OCI-LY7 (cell line): ENCODE data around the gene ARHGEF12. TPM values are rescaled to one million over a fixed set of nuclear protein-coding genes. Genes with fewer than 3 reads are reported as not detected.

ENCODE experiments used
- BruUV-seq: library from RNA; stranded (reverse); fragments of 400-500 nt; replicated peaks from 2 replicates; lab custom pipeline; 2021; lab: Mats Ljungman, UMichigan
- CTCF ChIA-PET: fragments of 300-600 bp; sonication (Branson Sonifier 250); formaldehyde crosslinking; loops from one replicate; lab custom pipeline; 2022; ENCODE audit warnings: antibody characterized with exemption; ENCODE audit not compliant: unreplicated experiment; lab: Charles Lee
- POLR2A ChIA-PET: fragments of 300-600 bp; sonication (Branson Sonifier 250); formaldehyde crosslinking; loops from one replicate; lab custom pipeline; 2022; ENCODE audit warnings: antibody characterized with exemption; lab: Charles Lee
- DNase-seq: peaks from one replicate; pipeline ENCODE4 v3.0.0-alpha.2; 2015; ENCODE audit warnings: low spot score
- H2AFZ ChIP-seq: fragments of 200-600 bp; sonication (generic), shearing (Covaris generic); 2 replicates; pipeline ENCODE4 v1.6.1; 2014; ENCODE audit warnings: mild to moderate bottlenecking, antibody characterized with exemption, low read length, moderate library complexity
- H3K27ac ChIP-seq: fragments of 200-600 bp; sonication (generic); 2 replicates; pipeline ENCODE4 v1.5.1; 2014; ENCODE audit warnings: mixed run types, low read depth, mild to moderate bottlenecking, moderate library complexity, low read length, inconsistent platforms; ENCODE audit not compliant: poor library complexity, severe bottlenecking
- H3K36me3 ChIP-seq: fragments of 200-600 bp; sonication (generic); 2 replicates; pipeline ENCODE4 v1.6.1; 2014; ENCODE audit warnings: mild to moderate bottlenecking, antibody characterized with exemption, low read length, moderate library complexity, mixed read lengths; ENCODE audit not compliant: insufficient read depth
- H3K4me1 ChIP-seq: fragments of 200-600 bp; sonication (generic); 2 replicates; pipeline ENCODE4 v1.5.1; 2014; ENCODE audit warnings: mild to moderate bottlenecking, low read length; ENCODE audit not compliant: insufficient read depth, poor library complexity, severe bottlenecking
- H3K4me2 ChIP-seq: fragments of 200-600 bp; sonication (generic); 2 replicates; pipeline ENCODE4 v1.6.1; 2014; ENCODE audit warnings: mild to moderate bottlenecking, low read length
- H3K4me3 ChIP-seq: fragments of 200-600 bp; sonication (generic); 2 replicates; pipeline ENCODE4 v1.5.1; 2014; ENCODE audit warnings: mild to moderate bottlenecking, low read depth, low read length; ENCODE audit not compliant: poor library complexity, severe bottlenecking
- H3K79me2 ChIP-seq: fragments of 200-600 bp; sonication (generic); 2 replicates; pipeline ENCODE4 v1.6.1; 2016; ENCODE audit warnings: low read depth, mild to moderate bottlenecking, low read length, moderate library complexity, mixed read lengths; ENCODE audit not compliant: insufficient read depth
- H3K9me2 ChIP-seq: fragments of 200-600 bp; sonication (generic); 2 replicates; pipeline ENCODE4 v1.6.1; 2016; ENCODE audit warnings: mild to moderate bottlenecking, low read length, mixed read lengths; ENCODE audit not compliant: insufficient read depth
- H3K9me3 ChIP-seq: fragments of 200-600 bp; sonication (generic); 2 replicates; pipeline ENCODE4 v1.6.1; 2014; ENCODE audit warnings: mild to moderate bottlenecking, mixed run types, low read length, mixed read lengths
- H4K20me1 ChIP-seq: fragments of 200-600 bp; sonication (generic); 2 replicates; pipeline ENCODE4 v1.6.1; 2014; ENCODE audit warnings: mild to moderate bottlenecking, antibody characterized with exemption, low read length, moderate library complexity, mixed read lengths; ENCODE audit not compliant: insufficient read depth
- EZH2phosphoT487 ChIP-seq: fragments of 200-600 bp; sonication (generic); IDR thresholded peaks from 2 replicates; pipeline ENCODE4 v1.6.1; 2018; ENCODE audit warnings: low read depth, borderline replicate concordance, mild to moderate bottlenecking, mixed run types, antibody characterized with exemption, low read length, moderate library complexity, mixed read lengths
- intact Hi-C: fragments of 100-400 bp; cut with micrococcal nuclease; formaldehyde crosslinking; loops from one replicate; pipeline ENCODE4 v1.10.0; 2022; ENCODE audit not compliant: unreplicated experiment
- total RNA-seq, 2 experiments: library from RNA; depleted of rRNA in 1 of 2; stranded (reverse); fragments of >200 nt in 1 of 2; shearing (Covaris generic) in 1 of 2; gene quantifications; 2 replicates each; pipeline ENCODE4 v1.2.3, GENCODE V29; 2014 to 2022
- TF ChIP-seq, protein P1 (sequence below): fragments of 200-600 bp; sonication (generic); conservative IDR thresholded peaks from 2 replicates; pipeline ENCODE4 v1.5.1; 2014; ENCODE audit warnings: mild to moderate bottlenecking, antibody characterized with exemption, low read length, moderate library complexity, mixed read lengths

The ARHGEF12 gene
- total RNA-seq, 2 experiments from 2014 or later = 16.1 to 31.8 TPM

DNA sequence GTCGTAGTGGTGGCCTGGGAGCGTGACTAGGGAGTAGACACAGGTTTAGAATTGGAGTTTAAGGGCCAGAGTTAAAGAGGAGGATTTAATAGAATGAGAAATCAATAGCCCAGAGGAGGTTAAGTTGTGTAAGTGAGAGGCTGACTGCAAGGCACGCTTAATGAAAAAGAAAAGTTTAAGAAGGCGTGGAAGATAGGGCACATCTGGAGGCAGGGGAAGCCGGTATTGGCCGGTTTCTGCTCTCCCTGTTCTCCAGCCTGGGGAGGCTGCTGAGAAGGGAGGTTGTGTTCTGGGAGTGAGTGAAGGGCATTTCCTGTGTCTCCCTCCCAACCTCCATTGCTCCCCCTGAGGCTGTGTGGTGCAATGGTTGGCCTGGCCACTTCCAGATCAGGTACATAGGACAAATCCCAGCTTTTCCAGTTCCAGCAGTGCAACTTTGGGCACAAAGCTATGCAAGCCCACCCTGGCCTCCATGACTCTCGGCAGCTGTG lies 181.6 kb downstream of the ARHGEF12 start:
- CTCF ChIA-PET = no interaction called here
- no peak overlapping the region for H3K4me2 ChIP-seq
- intact Hi-C loops = no loop called here

DNA sequence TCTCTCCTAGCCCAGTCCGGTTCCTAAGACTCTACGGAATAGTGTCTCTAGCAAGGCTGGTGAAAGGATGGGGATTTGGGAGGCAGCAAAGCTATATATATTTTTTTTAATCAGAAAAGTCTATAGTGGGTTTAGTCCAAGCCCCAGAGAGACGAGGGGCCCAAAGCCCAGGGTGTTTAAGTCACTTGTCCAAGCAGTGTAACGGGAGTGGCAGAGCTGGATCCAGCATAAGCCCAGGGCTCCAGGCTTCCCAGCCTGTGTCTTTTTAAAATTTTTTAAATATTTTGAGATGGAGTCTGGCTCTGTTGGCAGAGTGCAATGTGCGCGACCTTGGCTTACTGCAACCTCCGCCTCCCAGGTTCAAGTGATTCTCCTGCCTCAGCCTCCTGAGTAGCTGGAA lies 182.1 kb downstream of the ARHGEF12 start:
- H3K4me3 ChIP-seq = no peak overlapping the region
- intact Hi-C loops = no loop called here
- H3K4me1 ChIP-seq = no peaks in the 10 kb centered on the region
- ChIA-PET CTCF (no interaction called here), POLR2A (interaction anchor here (0.9 kb wide), 1 partner anchor 409 kb away, joined by 3 read pairs; no protein-coding TSS in a partner anchor)
- H3K9me3 ChIP-seq = no peaks in the 10 kb centered on the region
- no peak overlapping the region for H3K27ac ChIP-seq
- no peak overlapping the region for H2AFZ ChIP-seq
- no peaks in the 10 kb centered on the region for H4K20me1 ChIP-seq
- H3K79me2 ChIP-seq = no peaks in the 10 kb centered on the region
- DNase-seq = no peak
- TF ChIP-seq EZH2phosphoT487 = no peak
- TF ChIP-seq, protein P1, sequence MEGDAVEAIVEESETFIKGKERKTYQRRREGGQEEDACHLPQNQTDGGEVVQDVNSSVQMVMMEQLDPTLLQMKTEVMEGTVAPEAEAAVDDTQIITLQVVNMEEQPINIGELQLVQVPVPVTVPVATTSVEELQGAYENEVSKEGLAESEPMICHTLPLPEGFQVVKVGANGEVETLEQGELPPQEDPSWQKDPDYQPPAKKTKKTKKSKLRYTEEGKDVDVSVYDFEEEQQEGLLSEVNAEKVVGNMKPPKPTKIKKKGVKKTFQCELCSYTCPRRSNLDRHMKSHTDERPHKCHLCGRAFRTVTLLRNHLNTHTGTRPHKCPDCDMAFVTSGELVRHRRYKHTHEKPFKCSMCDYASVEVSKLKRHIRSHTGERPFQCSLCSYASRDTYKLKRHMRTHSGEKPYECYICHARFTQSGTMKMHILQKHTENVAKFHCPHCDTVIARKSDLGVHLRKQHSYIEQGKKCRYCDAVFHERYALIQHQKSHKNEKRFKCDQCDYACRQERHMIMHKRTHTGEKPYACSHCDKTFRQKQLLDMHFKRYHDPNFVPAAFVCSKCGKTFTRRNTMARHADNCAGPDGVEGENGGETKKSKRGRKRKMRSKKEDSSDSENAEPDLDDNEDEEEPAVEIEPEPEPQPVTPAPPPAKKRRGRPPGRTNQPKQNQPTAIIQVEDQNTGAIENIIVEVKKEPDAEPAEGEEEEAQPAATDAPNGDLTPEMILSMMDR = no peak
- no peak overlapping the region for H3K4me2 ChIP-seq
- no peaks in the 10 kb centered on the region for H3K36me3 ChIP-seq
- BruUV-seq = no TSS peak
- H3K9me2 ChIP-seq = no peaks in the 10 kb centered on the region

More for the DNA sequence above, 181.6 kb downstream of the ARHGEF12 start:
- H3K9me2 ChIP-seq = no peaks in the 10 kb centered on the region
- no TSS peak for BruUV-seq
- no peak overlapping the region for H2AFZ ChIP-seq
- no peaks in the 10 kb centered on the region for H3K9me3 ChIP-seq
- no peak overlapping the region for H3K27ac ChIP-seq
- POLR2A ChIA-PET = no interaction called here
- DNase-seq = no peak
- no peaks in the 10 kb centered on the region for H3K4me1 ChIP-seq
- H3K79me2 ChIP-seq = no peaks in the 10 kb centered on the region
- TF ChIP-seq, protein P1 = no peak
- no peak for TF ChIP-seq EZH2phosphoT487
- H3K4me3 ChIP-seq = no peak overlapping the region
- H3K36me3 ChIP-seq = no peaks in the 10 kb centered on the region
- no peaks in the 10 kb centered on the region for H4K20me1 ChIP-seq

DNA sequence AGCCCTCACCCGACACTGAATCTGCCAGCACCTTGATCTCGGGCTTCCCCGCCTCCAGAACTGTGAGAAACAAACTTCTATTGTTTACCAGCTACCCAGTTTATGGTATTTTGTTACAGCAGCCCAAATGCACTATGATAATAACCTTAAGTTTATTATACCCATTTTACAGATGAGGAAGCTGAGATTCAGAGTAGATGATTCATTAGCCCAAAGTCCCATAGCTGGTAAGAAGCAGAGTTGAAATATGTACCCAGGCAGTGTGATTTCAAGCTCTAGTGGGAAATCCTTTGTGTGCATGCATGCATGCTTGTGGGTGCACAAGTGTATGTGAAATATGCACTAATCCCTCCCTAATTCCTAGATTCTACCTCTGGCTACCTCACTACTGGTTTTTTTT lies 183.3 kb downstream of the ARHGEF12 start:
- H3K4me1 ChIP-seq = no peaks in the 10 kb centered on the region
- H3K79me2 ChIP-seq = no peaks in the 10 kb centered on the region
- ChIA-PET CTCF (no interaction called here), POLR2A (interaction anchor here (0.7 kb wide), 1 partner anchor 349 kb away, joined by 3 read pairs; no protein-coding TSS in a partner anchor)
- H2AFZ ChIP-seq = no peak overlapping the region
- no peaks in the 10 kb centered on the region for H3K9me3 ChIP-seq
- no peaks in the 10 kb centered on the region for H3K9me2 ChIP-seq
- H3K4me2 ChIP-seq = no peak overlapping the region
- no peaks in the 10 kb centered on the region for H3K36me3 ChIP-seq
- H3K4me3 ChIP-seq = no peak overlapping the region
- no peaks in the 10 kb centered on the region for H4K20me1 ChIP-seq
- H3K27ac ChIP-seq = no peak overlapping the region
- TF ChIP-seq, protein P1 = no peak
- TF ChIP-seq EZH2phosphoT487 = no peak
- BruUV-seq = no TSS peak
- intact Hi-C loops = no loop called here
- DNase-seq = no peak
